ENCODE measurements around the gene OR13F1.
"Not testable (repeated sequence)": the region's sequence is repeated elsewhere in the genome, so short reads cannot be mapped to it uniquely, and the experiment has no call there.

Gene OR13F1

DNA sequence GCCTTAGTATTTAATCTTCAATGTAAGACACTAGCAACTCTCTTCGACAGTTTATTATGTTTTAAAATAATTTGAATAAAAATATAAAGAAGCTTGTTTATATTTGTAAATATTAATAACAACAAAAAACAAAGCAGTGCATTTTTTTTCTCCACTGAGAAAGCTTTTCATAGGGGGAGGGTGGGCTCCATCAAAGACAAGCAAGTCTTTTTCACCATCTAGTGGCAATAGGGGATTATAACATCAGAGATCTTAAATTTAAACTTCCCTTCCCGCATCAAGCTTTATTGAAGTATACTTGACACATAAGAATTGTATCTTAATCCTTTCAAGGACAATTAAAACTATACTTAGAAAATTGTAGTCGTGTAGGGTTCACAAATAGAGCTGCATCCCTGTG lies 9.3 kb upstream of the OR13F1 start:
- no peak for DNase-seq (ENCODE audit: low spot score)
- in situ Hi-C loops (cut with MboI; ENCODE audit: low pct_unique_long_range_greater_than_20kb, low sequenced_read_pairs, unreplicated experiment) = no loop called here
- TF ChIP-seq, protein P1, sequence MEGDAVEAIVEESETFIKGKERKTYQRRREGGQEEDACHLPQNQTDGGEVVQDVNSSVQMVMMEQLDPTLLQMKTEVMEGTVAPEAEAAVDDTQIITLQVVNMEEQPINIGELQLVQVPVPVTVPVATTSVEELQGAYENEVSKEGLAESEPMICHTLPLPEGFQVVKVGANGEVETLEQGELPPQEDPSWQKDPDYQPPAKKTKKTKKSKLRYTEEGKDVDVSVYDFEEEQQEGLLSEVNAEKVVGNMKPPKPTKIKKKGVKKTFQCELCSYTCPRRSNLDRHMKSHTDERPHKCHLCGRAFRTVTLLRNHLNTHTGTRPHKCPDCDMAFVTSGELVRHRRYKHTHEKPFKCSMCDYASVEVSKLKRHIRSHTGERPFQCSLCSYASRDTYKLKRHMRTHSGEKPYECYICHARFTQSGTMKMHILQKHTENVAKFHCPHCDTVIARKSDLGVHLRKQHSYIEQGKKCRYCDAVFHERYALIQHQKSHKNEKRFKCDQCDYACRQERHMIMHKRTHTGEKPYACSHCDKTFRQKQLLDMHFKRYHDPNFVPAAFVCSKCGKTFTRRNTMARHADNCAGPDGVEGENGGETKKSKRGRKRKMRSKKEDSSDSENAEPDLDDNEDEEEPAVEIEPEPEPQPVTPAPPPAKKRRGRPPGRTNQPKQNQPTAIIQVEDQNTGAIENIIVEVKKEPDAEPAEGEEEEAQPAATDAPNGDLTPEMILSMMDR (IDR thresholded peaks at IDR 0.05; ENCODE audit: extremely low read depth, insufficient read depth, missing control alignments) = no peak

DNA sequence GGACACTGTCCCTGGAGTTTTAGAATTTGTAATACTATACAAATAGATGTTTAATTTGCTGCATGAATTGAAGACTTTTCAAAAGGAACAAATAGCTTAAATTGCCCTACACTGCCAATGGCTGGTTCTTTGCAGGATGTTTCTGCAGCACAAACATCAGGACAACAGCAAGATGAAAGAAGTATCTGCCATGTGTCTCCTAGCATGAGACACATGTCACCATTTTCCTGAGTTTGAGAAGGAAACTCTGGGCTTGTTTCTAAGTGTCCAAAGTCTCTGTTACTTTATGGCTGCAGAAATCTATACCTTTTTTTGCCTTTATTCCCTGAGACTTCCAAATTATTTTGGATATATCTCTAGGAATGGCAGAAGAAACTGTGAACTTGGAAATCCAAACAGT lies 623 bp upstream of the OR13F1 start:
- TF ChIP-seq, protein P1 (IDR thresholded peaks at IDR 0.05; ENCODE audit: extremely low read depth, insufficient read depth, missing control alignments) = no peak
- in situ Hi-C loops (cut with MboI; ENCODE audit: low pct_unique_long_range_greater_than_20kb, low sequenced_read_pairs, unreplicated experiment) = no loop called here
- DNase-seq (ENCODE audit: low spot score) = no peak

DNA sequence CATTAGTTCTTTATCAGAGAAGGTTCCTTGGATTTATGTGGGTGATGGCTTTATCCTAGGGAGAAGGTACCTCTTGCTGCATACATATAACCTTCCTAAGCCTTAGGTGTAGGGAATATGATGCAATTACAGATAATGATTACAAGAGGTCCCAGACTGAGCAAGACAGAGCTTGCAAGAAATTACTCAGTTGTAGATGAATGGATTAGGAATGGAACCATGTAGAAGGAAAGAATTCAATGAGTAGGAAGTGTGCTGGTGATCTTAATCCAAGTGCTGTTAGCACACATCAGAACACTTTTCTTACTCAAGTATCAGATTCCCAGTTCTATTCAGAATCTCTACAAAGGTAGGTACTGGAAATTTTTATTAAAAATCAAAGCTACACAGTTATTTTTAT lies 2.5 kb downstream of the OR13F1 start:
- in situ Hi-C loops (cut with MboI; ENCODE audit: low pct_unique_long_range_greater_than_20kb, low sequenced_read_pairs, unreplicated experiment) = no loop called here
- TF ChIP-seq, protein P1 (IDR thresholded peaks at IDR 0.05; ENCODE audit: extremely low read depth, insufficient read depth, missing control alignments) = no peak
- DNase-seq (ENCODE audit: low spot score) = no peak

DNA sequence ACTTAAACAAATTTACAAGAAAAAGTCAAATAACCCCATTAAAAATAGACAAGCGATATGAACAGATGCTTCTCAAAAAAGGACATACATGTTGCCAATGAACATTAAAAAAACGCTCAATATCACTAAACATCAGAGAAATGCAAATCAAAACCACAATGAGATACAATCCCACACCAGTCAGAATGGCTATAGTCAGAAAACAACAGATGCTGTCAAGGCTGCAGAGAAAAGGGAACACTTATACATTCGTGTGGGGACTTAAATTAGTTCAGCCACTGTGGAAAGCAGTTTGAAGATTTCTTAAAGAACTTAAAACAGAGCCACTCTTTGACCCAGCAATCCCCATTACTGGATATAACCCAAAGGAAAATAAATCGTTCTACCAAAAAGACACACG lies 10.8 kb downstream of the OR13F1 start:
- in situ Hi-C loops (cut with MboI; ENCODE audit: low pct_unique_long_range_greater_than_20kb, low sequenced_read_pairs, unreplicated experiment) = no loop called here
- no peak for DNase-seq (ENCODE audit: low spot score)

GRCh38 chr9:104520241-104520640 lies 16.2 kb downstream of the OR13F1 start:
- in situ Hi-C loops (cut with MboI; ENCODE audit: low pct_unique_long_range_greater_than_20kb, low sequenced_read_pairs, unreplicated experiment); DNase-seq (ENCODE audit: low spot score): not testable (repeated sequence)

More for the DNA sequence above, 10.8 kb downstream of the OR13F1 start:
- TF ChIP-seq, protein P1 (IDR thresholded peaks at IDR 0.05; ENCODE audit: extremely low read depth, insufficient read depth, missing control alignments) = no peak

- DNase-seq (ENCODE audit: low spot score) = no peak
- in situ Hi-C loops (cut with MboI; ENCODE audit: low pct_unique_long_range_greater_than_20kb, low sequenced_read_pairs, unreplicated experiment) = no loop called here
- TF ChIP-seq, protein P1 (IDR thresholded peaks at IDR 0.05; ENCODE audit: extremely low read depth, insufficient read depth, missing control alignments) = no peak
These were observed 23.0 kb downstream of the OR13F1 start, which contains the start of gene OR13C4 for GRCh38 chr9:104527109-104527508. Gene OR13C4 (minus strand): TSS chr9:104527209. CDS start chr9:104527209, 0 bp downstream.

DNA sequence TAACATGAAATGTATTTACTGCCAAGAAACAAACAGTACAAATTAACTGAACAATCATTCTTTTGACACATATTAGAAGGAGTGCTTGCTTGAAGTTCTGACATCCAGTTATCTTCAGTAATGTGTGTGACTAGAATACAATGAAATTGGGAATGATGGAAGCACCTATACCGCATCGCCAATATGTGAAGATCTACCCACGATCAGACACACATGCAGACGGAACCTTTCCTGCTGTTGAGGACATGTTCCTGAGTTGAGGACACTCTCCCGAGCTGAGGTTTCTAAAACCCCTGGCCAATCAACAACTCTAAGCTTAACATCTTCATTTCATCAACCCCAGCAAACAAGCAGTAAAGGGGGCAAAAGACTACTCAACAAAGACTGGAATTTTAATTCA lies 32.7 kb downstream of the OR13F1 start, which contains the start of gene OR13C3:
Gene OR13C3, minus strand, starts transcription at position 101 of the 400 bp plus-strand sequence. CDS start 133 bp downstream, outside the sequence.
- in situ Hi-C loops (cut with MboI; ENCODE audit: low pct_unique_long_range_greater_than_20kb, low sequenced_read_pairs, unreplicated experiment) = no loop called here
- TF ChIP-seq, protein P1 (IDR thresholded peaks at IDR 0.05; ENCODE audit: extremely low read depth, insufficient read depth, missing control alignments) = no peak

More for the DNA sequence above, 32.7 kb downstream of the OR13F1 start, which contains the start of gene OR13C3:
- no peak for DNase-seq (ENCODE audit: low spot score)
